NCI-H2227 (cell line): ENCODE data around the gene TRAPPC2L.
A peak's percentile ranks its signal among the peaks of the same experiment; 100 is the strongest.

Experiments
- DNase-seq: peaks from one replicate; lab custom pipeline; 2025; ENCODE audit not compliant: unreplicated experiment; lab: John Stamatoyannopoulos, UW

The TRAPPC2L gene

GRCh38 chr16:88839026-88839529 lies 17.8 kb upstream of the TRAPPC2L start:
- no peak for DNase-seq

DNA sequence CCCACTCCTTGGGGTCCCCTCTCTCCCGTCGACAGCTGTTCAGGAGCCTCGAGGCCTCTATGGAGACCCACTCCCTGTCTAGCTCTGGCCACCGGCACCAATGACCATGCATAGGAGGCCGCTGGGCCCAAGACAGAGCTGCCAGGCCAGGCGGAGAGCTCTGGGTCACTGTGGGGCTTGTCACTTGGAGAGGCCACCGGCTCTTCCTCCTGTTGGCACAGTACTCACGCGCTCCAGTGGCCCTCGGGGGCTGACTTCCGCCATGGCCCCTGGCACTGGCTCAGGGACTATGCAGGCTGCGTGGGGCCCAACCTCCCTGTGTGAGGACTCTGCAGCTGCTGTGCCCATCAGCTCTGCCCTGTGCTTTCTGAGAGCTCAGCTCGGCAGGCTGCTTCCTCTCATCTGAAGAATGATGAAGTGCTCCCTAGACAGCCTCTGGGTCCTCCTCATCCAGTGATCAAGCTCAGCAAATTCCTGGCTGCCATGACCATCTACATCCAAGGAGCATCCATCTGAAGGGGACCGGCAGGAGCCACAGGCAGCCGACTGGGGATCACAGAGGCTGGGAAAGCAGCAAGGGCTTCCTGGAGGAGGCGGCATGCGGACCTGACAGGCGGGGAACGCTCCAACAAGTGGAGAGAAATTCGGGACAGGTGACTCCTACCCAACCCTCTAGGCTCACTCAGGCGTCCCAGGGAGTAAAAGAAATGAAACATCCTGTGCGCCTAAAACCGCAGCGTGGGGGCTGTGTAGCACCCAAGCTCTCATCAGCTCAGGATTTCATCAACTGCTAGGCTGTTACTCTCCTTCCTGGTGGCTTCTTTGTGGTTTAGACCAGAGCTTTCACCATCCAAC lies 17.0 kb upstream of the TRAPPC2L start:
- no peak for DNase-seq

GRCh38 chr16:88840600-88841215 lies 16.2 kb upstream of the TRAPPC2L start:
- no peak for DNase-seq

DNA sequence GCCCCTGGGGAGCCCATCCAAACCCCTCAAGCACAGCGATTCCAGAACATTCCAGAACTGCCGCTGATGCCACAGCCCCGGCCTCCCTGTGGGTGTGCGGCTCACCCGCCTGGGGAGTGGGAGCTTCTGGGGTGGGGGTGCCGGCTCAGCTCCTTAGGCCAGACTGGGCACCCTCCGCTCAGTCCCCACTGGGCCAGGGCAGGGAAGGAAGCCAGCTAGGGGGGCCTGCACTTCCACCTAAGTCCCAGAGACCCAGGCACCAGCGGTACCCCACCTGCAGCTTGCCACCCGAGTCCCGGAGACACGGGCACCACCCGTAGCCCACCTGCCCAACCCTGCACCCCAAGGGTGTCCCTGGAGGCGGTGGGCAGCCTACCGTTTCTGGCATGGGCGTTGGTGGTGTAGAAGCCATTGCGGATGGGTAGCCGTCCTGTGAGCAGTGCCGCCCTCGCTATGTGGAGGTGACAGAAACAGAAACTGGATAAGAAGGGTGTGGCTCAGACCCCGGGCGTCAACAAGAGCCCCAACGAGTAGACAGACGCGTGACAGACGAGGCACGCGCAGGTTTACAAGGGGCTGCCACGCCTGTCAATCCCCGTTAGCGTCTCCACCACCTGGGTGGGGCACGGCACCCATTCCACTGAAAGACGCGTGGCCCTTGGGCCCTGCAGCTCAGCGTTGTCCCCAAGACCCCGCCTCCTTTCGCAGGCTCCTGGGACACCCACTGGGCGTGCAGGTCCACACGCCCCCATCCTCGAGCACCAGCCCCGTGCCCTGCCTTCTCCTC lies 15.2 kb upstream of the TRAPPC2L start:
- no peak for DNase-seq

DNA sequence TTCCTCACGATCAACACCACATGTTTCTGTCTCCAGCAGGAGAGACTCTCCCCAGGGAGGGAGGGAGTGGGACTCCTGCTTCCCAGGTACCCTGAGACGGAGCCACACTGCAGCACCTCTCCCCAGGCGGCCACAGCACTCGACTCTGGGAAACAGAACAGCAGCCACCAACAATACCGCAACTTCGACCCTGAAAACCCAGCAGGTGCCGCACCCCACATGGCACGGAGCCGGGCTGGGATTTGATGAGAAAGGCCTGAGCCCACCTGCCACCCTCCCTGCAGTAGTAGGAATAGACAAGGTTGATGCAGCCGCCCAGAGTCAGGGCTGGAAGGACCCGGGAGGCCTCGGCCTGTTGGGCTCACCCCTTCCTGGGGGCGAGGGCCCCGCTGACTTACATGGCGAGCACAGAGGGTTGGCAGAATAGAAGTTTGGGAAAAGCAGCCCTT lies 14.6 kb upstream of the TRAPPC2L start:
- no peak for DNase-seq

- DNase-seq, result no peak
Measured at GRCh38 chr16:88842806-88843205, 14.1 kb upstream of the TRAPPC2L start.

DNA sequence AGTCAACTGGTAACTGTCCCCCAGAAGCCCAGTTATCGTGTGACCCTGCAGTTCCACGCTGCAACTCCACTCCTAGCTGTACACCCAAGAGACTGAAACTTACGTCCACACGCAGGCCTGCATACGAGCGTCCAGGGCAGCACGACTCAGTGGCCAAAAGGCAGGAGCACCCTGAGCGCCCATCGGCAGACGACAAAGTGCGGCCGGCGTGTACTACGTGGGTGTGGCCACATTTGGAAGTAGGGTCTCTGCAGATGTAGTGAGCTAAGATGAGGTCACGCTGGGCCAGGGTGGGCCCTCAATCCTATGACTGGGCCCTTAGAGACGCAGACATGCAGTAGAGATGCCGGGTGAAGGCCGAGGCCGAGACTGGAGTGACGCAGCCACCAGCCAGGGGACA lies 13.7 kb upstream of the TRAPPC2L start:
- no peak for DNase-seq

- no peak for DNase-seq
Measured at GRCh38 chr16:88844419-88845036, 12.4 kb upstream of the TRAPPC2L start.

- no peak for DNase-seq
Measured at GRCh38 chr16:88846088-88846487, 10.8 kb upstream of the TRAPPC2L start.

GRCh38 chr16:88847654-88848053 lies 9.3 kb upstream of the TRAPPC2L start:
- DNase-seq, result no peak

GRCh38 chr16:88848557-88848956 lies 8.4 kb upstream of the TRAPPC2L start:
- no peak for DNase-seq

DNA sequence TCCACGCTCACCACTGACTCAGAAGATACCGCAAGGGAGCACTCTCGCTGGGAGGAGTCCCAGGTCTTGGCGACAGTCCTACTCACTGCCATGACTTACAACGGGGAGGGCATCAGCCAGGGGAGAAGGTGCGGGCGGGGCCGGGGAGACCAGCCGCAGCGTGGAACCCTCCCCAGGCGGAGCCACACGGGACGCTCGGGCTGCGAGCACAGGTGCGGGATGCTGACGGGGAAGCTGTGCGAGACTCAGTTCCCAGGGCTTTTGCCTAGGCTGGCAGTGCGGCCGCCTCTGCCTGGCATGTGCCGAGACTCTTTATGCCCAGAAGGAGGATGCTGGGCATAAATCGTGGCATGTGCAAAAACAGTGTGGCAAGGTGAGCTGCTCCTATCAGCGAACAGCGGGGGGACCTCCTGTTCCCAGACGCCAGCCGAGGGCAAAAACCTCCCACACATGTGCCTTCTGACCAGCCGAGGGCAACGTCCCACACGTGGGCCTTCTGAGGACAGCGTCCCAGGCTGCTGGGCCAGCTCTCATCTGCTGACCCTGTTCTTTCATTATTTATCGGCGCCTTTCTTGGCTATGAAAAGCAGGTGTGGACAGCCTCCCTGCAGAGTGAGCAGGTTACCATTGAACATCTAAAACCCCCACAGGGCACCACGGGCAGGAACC lies 6.3 kb upstream of the TRAPPC2L start:
- no peak for DNase-seq

DNA sequence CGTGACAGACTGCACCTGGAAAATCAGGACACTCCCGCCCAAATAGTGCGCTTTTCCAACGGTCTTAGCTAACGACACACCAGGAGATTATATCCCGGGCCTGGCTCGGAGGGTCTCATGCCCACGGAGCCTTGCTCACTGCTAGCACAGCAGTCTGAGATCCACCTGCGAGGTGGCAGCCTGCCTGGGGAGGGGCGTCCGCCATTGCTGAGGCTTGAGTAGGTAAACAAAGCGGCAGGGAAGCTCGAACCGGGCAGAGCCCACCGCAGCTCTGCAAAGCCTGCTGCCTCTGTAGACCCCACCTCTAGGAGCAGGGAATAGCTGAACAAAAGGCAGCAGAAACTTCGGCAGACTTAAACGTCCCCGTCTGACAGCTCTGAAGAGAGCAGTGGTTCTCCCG lies 5.3 kb upstream of the TRAPPC2L start:
- DNase-seq, result no peak

DNA sequence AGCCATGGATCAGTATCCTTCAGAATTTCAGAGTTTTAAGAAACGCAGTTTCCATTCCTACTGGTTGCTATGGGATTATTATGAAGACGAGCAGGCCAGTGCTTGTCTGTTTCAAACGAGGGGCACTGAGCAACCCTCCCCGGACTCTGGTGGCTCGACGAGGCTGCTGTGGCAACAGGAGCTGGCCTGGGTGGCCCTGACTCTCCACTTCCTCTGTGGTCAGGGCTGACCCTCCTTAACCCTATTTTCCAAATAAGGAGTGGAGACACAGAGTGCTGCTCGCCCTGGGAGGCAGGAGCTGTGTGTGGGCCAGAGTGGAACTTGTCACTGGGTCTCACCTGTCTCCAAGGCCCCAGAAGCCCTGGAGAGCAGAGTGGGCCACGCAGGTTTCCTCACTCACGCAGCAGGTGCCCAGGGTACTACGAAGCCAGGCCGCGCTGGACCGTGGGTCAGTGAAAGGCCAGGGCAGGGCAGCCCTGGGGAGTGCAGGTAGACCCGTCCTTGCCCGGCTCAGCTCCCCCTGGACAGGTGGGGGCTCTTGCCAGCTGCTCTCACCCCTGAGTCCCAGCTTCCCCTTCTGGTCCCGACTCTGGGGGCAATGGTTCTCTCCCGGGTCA lies 3.5 kb upstream of the TRAPPC2L start:
- no peak for DNase-seq

DNA sequence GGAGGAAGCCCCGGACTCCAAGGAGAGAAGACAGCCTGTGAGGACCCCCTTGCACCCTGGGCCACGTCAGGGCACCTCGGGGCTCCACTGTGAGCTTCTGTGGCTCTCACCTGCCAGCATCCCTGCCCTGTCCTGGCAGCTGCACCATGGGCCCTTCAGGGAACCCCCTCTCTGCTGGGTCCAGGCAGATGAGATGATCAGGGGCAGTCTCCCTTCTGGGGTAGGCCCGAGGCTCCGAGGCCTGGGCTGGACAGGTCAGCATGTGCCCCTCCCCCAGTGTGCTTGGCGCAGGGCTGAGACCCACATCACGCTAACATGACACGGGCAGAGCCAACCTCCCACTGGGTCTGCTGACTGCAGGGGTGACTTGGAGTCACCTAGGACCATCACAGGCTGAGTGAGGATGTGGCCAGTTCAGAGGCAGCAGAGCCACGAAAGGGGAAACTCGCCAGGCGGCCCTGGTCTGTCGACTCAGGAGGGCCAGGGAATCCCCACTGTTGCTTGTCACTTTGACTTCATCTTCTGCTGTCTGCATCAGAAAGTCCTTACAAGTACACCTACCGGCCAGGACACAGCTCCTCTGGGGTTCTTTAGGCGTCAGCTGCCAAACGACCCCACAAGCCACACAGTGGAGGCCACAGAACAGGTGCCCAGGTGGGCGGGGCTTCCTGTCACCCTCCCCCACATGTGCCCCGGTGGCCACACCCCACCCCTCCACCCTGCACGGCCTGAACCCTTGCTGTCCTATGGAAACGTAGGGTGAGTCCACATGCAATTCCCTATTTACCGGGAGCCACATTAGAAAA lies 2.4 kb upstream of the TRAPPC2L start:
- no peak for DNase-seq

DNA sequence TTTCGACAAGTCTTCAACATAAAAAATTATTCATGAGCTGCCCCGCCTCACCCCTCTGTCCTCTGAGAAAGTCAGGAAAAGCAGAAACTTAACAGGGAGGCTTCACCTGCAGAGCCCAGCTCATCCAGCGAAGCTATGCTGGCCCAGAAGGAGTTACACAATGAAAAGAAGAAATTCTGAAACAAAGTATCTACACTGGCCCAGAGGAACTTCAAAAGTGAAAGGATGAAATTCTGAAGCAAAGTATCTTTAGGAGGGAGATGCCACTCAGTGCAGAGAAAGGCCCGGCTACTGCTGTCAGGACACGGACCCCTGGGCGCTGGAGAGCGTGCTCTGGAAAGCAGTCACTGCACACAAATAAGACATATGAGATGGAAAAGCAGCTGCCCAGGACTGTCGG lies 1.8 kb upstream of the TRAPPC2L start:
- no peak for DNase-seq

DNA sequence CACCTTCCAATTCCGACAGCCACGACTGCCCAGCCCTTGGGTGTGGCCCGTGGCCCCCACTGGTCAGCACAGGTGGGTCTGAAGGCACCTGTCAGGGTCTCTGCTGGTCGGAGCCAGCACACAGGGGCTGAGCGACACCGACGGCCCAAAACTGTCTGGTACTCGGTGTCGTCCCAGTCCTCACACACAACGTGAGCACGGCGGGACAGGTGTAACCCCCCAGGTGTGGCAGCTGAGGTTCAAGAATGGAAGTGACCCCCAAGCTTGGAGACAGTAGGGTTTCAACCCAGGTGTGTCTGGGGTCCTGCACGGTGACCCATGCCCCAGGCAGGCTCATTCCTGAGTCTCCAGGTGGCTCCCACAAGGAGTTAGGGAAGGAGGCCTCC lies 1.2 kb upstream of the TRAPPC2L start:
- no peak for DNase-seq

GRCh38 chr16:88856122-88856827 lies 652 bp upstream of the TRAPPC2L start:
- DNase-seq, result peak; percentile 37
